GM12874 (cell line): ENCODE data around the gene AIF1.

ENCODE experiments used
- CTCF ChIP-seq: IDR thresholded peaks from 2 replicates; pipeline ENCODE4 v1.5.1; 2011; ENCODE audit warnings: low read depth, mild to moderate bottlenecking, control low read depth, low read length, moderate library complexity; ENCODE audit not compliant: insufficient read depth

AIF1 gene

GRCh38 chr6:31609519-31610406 lies 5.3 kb upstream of the AIF1 start:
- TF ChIP-seq CTCF: no peak

- no peak for TF ChIP-seq CTCF
Measured at GRCh38 chr6:31610968-31611367, 4.1 kb upstream of the AIF1 start.

GRCh38 chr6:31614075-31614619 lies 887 bp upstream of the AIF1 start:
- TF ChIP-seq CTCF: no peak

GRCh38 chr6:31615748-31616147 lies 714 bp downstream of the AIF1 start:
- TF ChIP-seq CTCF: no peak

- TF ChIP-seq CTCF: no peak
Measured at GRCh38 chr6:31617010-31617409, 2.0 kb downstream of the AIF1 start.

DNA sequence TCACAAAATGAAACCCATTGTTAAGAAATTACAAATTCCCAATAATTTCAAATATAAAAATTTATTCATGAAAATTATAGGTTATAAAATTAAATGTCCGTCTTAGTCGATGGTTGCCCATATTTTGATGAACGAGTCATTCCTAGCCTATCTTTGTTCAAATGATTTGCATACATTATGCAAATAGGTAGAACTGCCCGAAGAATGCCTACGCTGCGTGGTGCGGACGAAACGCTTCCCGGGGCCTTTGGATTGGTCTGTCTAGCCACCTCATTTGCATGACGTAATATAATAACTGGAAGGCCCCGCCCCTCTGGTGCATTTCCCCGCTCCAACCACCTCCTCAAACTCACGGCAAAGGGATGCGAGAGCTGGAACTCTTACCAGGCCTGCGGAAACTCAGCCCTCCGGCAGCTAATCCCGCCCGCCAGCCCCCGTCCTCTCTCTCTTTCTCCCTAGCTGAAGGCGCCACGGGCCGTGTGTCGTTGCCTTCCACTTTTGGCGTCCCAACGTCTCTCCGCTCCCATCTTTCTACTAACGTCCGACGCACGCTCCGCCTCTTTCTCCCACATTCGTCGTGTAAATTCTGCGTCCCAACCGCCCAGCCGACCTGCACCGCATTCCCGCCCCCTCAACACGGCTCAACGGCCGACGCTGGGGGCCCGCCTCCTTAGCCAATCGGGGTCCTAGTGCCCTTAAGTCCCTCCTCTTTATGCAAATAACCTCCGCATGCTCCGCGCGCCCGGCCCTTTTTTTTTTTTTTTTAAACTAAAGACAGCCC lies 5.0 kb downstream of the AIF1 start:
- TF ChIP-seq CTCF: no peak
